NCI-H446 treated with DMSO at 0.1 percent for 48 hours (cell line): Measurements from ENCODE around the gene AADACL2.
"Not testable (repeated sequence)": the region's sequence is repeated elsewhere in the genome, so short reads cannot be mapped to it uniquely, and the experiment has no call there.

Source experiments
- DNase-seq: peaks from one replicate; lab custom pipeline; 2025; lab: John Stamatoyannopoulos, UW

Gene AADACL2

DNA sequence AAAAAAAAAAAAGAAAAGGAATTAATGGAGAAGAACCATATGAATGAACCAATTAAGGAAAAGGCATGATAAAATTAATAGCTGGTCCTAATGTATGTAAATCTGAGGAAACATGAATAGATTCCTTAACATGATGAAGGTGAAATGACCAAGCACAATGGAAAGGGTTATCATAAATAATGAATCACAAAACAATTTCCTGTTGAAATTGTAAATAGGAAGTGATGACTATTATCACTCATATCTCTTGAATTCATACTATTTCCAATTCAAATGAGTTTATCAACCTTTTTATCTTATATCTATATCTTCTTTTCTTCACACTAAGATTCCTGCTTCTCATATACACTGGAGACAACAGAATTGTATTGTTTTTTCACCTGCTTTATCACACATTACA is 32.0 kb downstream of the AADACL2 start:
- DNase-seq, result no peak

DNA sequence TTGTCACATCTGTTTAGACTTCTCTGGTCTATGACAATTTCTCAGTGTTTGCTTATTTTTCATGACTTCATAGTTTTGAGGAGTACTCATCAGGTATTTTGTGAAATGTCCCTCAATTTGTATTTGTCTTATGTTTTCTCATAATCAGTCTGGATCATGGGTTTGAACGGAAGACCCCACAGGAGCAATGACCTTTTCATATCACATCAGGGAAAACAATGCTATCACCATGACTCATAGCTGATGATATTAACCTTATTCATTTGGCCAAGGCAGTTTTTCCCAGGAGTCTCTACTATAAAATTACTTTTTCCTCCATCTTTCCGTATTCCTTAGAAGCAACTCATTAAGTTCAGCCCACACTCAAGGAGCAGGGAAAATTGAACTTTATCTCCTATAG is 32.7 kb downstream of the AADACL2 start:
- no peak for DNase-seq

DNA sequence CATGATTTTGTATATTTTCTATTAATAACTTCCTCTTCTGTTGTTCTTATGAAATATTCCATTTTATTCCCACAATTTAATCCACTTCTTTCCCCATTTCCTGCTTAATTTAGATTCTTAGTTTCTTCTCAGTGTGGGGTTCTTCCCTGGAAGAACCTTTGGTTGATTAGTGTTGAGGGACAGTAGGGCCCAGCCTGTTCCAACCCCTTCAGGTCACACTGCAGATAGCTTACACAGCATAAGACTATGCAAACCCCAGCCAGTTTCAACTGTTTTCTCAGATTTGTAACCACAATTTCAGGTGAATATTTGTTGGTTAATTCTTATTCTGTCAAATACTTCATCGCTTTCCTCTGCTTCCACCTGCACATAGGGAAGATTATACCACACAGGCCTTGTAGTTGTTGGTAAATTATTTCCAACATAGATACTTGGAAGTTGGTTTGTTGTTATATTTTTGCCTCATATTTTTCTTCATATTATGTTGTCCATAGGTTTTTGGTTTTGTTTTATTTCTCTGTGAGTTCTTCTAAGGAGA is 34.7 kb downstream of the AADACL2 start:
- no peak for DNase-seq

DNA sequence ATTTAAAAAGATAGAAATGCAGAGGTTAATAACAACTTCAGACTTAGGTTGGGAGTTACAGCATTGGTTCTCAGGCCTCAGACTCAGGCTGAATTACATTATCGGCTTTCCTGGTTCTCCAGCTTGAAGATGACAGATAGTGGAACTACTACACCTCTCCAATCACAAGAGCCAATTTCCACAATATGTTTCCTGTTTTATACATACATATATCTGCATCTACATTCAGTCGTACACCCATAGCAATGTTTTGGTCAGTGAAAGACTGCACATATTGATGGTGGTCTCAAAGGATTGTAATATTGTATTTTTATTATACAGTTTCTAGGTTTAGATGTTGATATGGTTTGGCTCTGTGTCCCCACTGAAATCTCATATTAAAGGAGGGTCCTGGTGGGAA is 35.4 kb downstream of the AADACL2 start:
- no peak for DNase-seq

DNA sequence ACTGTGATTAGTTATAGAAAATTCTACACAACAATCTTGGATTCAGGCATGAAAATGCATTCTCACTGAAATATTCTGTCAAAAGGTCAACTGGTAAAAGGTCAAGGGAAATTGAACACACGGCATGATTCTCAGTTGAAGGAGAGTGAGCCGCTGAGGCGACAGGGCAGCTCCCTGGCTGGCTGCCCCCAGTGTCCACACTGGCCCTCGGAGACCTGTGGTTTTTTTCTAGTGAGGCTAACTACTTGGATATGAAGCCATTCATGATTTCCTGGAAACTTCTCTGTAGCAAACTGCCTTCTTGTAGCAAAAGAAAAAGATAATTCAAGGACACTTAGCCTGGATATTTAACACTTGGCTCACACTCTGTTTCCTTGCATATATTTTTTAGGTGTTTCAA is 37.2 kb downstream of the AADACL2 start:
- no peak for DNase-seq

DNA sequence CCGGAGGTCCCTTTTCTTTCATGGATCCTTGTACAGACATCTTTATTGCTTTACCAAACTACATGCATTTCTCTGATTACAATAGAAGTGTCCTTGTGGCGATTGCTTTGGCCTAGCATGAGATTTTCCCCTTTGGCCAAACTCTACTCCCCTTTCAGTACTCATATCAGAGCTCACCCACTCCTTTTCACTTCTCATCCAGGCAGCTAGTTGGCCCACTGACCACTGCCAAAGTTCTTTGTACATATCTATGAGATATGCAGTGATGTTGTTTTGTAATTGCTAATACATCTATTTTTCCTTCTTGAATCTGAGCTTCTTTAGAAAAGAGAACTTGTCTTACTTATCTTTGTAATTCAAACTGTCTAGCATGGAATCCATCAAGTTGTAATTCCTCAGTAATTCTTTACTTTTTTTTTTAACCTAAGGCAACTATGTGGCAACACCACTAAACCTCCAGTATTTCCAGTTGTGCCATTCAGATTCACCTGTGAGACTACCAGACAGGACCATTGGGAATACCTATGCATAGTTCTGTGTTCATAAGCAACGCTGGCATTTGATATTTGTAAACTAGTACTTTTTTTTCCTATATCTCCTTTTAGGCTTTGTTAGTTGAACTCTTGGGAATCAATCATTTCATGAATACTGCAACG is 39.2 kb downstream of the AADACL2 start:
- DNase-seq, result no peak

DNA sequence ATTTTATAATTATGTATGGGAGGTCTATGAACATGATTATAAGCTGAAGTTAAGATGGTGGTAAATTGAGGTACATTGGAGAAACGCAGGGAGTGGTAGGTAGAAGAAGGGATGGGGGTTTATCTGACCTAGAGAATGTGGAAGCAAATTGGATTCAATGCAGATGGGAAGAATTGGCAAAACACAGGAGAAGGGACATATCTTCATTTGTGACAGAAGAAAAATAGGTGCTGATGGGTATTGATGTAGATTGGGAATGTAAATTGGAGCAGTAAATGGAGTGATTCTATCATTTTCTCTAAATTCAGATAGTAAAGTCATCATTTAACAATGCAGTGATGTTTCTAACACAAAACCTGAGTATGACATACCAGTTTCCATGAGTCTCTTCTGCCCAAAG is 40.5 kb downstream of the AADACL2 start:
- no peak for DNase-seq

DNA sequence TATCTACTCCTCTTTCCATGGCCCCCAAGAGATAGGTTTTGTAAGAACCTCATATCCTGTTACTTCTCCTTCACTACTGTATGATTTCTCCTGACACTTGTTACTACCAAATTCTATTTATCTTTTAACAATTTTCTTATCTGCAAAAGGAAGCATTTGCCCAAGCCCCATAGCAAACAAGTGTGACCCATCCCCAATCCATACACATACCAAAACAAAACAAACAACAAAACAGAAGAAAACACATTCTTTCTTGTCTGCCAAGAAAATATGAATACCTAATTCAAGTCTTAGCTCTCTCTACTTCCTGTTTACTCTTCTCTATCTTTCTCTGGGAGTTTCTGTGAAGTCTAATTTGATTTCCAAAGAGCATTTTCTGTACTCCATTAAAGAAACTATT is 41.2 kb downstream of the AADACL2 start:
- DNase-seq, result no peak

DNA sequence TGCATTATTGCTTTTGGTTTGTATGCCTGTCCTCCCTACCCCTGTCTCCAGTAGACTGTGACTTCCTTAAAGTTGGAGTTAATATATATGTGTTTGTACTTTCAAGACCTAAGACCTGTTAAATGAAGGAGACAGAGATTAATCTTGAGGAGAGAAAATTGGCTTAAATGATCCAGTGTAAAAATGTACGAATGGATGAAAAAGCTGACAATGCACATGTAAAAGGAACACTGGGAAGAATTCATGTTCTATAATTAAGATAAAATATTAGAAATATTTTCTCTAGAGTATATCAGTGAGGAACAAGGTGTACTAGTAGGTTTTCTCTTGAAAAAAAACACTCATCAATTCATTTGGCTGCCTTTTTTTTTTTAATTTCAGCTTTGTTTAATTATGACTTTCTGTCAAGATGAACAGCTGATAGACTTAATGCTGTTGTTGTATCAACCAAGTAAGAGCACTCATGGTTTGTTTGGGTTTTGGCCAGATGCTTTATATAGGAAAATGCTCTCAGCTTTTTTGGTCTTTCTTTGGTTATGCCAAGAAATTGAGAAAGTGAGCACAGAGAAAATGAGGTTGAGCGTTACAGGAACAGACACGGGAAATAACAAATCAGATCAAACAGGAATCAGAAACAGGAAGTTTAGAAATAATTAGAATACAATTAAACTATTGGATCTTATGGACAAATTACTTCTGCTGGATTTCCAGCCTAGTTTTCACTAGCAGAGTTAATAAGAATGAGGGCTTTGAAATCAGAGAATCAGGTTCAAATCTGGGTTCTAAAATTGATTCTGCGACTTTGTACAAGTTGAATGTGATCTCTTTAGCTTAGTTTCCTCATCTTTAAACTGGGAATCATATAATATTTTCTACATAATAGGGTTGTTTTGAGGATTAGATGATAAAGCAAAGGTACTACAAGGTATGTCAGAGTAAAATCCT is 41.9 kb downstream of the AADACL2 start:
- no peak for DNase-seq

DNA sequence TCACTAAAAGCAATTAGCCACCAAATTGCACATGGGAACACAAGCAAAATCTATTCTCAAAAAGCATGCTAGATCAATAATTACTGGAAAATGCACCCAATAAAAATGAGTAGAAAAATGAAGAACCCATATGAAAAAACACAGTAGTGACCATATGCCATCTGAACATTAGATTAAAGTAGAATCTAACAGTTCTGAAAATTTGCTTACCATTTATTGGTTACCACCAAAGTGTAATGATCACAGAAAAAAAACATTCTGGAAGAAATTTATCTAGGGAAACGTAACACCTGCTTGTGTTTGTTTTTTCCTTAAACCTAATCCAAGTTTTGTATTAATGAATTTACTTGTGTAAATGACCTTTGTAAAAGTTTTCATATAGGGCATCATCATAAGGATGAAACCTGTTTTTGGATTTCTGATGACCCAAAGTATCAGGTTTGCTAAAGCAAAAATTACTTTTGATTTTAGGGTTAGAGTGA is 42.6 kb downstream of the AADACL2 start:
- DNase-seq, result no peak

DNA sequence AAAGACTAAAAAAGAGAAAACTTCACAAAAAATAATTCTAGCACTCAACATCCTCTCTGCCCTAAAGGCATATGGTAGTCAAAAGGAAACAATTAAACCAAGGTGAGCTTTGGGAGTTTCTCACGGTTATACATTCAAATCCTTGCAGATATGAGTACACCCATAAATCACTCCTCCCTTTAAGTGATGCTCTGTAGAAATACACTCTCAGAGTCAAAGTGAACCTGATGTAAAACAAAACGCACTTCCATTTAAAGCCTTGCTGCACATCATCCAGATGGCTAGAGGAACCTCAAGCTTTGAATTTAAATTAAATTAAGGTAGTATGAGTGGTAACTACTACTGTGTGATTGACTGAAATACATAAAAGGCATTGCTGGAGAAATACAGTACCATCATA is 44.2 kb downstream of the AADACL2 start:
- no peak for DNase-seq

DNA sequence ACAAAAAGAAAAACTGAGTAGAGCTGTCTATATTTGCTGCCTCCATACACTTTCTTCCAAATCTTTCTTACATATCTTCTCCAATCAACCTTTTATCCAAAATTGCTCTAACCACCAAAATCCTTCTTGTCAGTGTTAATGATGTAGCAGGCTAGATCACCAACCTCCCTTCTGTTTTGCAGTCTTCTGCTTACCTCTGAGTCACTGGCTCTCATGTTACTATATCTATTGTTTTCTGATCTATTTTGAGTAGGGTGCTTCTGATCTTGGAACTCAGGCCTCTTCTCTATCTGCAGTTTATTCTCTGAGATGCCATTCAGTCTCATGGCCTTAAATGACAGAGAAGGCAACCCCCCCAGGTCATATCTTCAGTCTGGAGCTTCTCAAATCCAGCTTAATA is 53.9 kb downstream of the AADACL2 start:
- DNase-seq, result no peak

DNA sequence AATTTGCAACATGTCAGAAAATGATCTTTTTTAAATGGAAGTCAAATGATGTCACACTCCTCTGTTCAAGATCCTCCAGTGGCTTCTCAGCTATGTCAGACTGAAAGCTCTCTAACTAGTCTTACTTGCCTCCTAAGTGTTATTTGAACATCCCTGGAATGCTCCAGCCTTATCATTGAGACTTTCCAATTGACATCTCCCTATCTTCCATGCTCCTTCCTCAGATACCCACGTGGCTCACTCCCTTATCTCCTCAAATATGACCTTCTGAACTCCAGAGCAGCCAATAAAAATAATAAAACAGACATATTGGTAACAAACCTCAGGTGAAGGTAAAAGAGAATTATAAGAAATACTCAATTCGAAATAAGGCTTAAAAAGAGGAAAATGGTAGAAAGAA is 54.7 kb downstream of the AADACL2 start:
- no peak for DNase-seq

DNA sequence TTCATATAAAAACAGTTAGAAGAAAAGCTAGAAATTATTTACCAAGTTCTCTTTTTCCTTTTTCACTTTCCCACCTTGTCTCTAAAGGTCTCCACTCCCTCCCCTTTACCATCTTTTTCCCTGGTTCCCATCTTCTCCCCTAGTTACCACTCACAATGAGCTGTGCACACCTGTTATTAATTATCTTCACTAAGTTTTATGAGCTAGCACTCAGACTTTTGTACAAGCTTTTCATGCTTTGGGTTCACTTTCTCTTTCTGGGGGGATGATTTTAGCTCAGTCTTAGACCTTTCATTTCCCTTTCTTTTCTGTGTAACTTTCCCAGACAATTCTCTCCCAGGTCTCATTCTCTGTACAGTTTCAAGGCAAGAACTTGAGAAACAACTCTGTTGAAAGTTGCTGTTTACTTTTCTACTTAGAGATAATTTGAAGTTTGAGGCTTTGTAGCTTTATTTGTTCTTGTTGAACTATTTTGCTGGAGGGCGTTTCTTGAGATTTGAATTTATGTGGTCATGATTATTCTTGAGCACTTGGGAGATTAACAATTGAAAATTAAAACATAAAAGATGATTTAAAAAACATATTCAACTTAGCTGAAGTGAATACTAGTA is 56.2 kb downstream of the AADACL2 start:
- no peak for DNase-seq

DNA sequence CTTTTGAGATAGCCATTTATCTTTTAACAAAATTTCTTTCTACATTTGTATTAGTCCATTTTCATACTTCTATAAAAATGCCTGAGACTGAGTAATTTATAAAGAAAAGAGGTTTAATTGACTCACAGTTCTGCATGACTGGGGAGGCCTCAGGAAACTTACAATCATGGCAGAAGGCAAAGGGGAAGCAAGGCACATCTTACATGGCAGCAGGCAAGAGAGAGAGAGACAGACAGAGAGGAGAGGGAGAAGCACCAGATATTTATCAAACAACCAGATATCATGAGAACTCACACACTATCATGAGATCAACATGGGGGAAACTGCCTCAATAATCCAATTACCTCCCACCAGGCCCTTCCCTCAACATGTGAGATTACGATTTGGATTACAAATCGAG is 57.0 kb downstream of the AADACL2 start:
- not testable (repeated sequence) for DNase-seq

DNA sequence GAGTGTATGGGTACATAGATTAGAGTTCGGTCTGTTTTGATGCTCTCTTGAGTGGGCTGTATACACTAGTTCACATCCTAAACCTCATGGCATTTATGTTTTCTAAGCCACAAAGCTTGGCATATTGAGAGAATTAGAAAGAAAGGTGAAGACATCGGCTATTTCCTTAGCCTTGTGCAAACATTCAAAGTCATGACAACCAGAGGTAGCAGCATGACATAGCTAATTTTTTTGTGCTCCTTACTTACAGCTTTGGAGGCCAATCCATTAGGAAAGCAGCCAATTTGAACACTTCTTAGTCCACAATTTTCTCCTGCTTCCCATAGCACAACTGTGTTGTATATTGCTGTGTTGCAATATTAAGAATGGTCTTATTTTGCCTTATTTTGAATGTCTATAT is 58.7 kb downstream of the AADACL2 start:
- DNase-seq, result no peak

DNA sequence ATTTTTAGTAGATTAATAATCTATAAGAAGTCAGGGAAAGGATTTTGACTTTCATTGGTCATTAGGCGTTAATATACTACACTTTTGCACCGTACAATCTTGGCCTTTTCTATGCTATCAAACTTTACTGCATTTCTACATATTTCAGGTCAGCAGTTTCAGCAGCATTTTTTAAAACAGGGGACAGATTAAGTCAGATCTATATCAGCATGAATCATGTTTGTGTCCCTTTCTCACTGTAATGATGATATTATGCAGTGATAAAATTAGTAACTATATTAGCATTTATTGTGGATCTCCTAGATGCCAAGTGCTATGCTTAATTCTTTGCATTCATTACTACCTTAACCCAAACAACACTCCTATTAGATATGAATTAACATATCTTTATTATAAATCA is 59.9 kb downstream of the AADACL2 start:
- DNase-seq, result no peak

DNA sequence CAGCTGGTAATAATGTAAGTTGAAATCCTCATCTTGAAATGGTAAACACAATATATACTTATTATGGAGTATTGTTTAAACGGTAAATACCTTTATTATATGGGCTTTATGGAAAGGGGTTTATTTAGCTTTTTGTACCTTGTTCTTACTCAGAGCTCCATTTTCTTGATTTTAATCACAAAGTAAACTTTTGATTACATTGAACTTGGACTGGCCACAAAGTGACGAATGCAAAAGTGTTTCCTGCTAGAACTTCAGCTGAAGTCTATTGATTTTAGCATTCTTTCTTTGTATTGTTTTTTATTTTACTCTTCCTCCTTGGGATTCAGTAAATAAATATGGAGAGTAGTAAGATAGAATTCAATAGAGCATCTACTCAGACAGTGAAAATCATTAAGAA is 60.4 kb downstream of the AADACL2 start:
- no peak for DNase-seq

DNA sequence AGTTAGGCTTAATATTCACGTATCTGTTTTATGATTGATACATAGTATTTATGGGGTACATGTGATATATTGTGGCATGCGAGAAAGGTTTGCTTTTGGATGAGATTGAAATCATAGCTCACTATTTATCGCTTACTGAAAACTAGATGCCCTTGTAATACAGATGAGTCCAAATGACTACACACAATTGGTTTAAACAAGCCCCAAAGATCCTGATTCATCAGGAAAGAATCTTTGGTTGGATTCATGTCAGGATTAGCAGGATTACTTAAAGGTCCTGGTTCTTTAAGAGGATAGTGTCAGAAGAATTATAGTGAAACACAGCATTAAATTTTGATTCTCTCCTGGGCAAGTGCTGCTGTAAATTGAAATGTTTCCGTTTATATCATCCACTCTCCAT is 61.5 kb downstream of the AADACL2 start:
- no peak for DNase-seq

DNA sequence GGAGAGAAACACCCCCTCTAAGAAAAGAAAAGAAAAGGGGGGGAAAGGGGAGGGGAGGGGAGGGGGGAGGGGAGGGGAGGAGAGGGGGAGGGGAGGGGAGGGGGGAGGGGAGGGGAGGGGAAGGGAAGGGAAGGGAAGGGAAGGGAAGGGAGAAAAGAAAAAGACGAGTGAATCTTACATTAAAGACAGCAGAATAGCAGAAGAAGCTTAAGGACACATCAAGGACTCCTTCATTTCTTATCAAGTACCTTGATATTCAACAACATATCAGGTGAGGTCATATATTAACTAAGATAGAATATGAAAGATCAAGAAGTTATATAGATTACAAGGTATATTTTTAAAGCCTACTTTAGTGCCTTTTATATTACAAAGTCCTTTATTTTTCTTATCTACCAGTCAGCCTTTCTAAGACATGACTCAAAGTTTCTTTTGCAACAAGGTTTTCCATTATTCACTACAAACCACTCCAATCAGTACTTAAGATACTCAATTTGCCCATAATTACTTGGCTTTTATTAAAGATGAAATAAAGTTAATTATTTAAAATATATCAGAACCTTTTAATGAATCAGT is 62.5 kb downstream of the AADACL2 start:
- no peak for DNase-seq

DNA sequence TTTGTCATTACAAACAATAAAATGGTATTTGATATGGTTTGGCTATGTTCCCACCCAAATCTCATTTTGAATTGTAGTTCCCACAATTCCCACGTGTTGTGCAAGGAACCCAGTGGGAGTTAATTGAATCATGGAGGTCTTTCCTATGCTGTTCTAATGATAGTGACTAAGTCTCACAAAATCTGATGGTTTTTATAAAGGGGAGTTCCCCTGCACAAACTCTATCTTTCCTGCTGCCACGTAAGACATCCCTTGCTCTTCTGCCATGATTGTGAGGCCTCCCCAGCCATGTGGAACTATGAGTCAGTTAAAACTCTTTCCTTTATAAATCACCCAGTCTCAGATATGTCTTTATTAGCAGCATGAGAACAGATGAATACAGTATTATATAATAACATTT is 64.7 kb downstream of the AADACL2 start:
- no peak for DNase-seq

DNA sequence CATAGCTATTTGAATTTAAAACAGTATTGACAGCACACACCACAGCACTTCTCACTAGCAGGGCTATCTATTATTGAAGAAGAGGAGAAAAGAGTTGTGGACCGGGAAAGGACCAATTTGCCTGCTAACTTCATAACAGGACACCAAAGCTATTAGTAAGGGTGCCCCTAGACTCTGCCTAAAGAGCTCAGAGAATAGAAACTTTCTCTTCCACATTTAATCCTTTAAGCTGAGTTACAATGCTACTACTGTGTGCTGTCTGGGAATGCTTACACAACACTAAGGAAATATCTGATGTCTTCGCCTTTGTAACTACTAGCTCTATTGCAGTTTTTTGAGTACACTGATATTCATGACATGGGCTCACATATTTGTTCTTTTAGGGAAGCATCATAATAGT is 66.7 kb downstream of the AADACL2 start:
- no peak for DNase-seq
